ENCODE data around the gene ZFAND2A. TPM values are rescaled to one million over a fixed set of nuclear protein-coding genes. Genes with fewer than 3 reads are reported as not detected.
"Not testable (repeated sequence)": the region's sequence is repeated elsewhere in the genome, so short reads cannot be mapped to it uniquely, and the experiment has no call there.

The ZFAND2A gene
- total and polyA plus RNA-seq, 3 donors from 2014 or later, result 32.9 to 61.4 (median 37.8) TPM

DNA sequence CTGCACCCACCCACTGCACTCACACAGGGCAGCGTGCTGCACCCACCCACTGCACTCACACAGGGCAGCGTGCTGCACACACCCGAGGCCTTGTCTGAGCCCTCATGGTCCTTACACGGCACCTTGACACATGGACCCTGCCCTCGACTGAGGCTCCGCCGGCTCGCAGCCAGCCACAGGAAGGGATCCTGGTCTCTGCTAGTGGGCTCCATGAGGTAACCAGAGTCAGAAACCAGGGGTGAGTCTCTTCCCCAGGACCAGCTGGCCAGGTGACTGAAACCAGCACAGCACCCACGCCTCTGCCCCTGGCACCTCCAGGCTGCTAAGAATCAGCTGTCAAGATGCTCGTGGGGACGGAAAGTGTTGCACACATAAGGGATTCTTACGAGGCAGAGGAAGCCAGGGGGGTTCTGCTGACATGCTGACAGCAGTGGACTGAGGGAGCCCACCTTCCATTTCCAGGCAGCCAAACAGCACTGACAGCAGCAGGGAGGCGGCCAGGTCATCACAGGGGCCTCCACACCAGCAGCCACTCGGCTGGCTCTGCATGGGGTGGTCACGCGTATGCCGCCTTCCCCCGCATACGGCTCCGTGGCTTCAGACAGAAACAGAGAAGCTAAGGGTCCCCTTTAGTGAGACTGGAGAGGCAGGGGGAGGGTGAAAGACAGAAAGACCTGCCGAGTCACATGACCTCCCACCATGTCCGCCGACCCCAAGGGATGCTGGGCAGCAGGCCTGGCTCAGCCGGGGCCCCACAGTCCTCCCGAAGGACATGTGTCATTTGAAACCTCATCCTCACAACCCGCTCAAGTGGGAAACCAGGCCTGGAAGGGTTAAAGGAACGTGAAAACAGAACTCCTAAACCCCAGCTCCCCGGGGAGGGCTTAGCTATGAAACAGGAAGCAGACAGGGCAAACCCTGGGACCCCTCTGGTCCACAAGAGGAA, 37.8 kb downstream of the ZFAND2A start:
- Histone ChIP-seq H3K9me3 (no peaks in the 10 kb centered on the region), H3K36me3 (ENCODE audit: low read depth, missing control alignments) (no peaks in the 10 kb centered on the region), H3K27ac (no peak overlapping the region), H3K4me1 (peaks cover 17% of the 10 kb centered on the region), H3K4me3 (no peak overlapping the region), H3K27me3 (no peaks in the 10 kb centered on the region)
- 71 to 83% methylated on average over 14 to 28 of the region's 28 CpGs for WGBS, 2 donors
- DNase-seq, result no peak
- TF ChIP-seq POLR2A (IDR thresholded peaks at IDR 0.05), result no peak
- TF ChIP-seq, protein P1, sequence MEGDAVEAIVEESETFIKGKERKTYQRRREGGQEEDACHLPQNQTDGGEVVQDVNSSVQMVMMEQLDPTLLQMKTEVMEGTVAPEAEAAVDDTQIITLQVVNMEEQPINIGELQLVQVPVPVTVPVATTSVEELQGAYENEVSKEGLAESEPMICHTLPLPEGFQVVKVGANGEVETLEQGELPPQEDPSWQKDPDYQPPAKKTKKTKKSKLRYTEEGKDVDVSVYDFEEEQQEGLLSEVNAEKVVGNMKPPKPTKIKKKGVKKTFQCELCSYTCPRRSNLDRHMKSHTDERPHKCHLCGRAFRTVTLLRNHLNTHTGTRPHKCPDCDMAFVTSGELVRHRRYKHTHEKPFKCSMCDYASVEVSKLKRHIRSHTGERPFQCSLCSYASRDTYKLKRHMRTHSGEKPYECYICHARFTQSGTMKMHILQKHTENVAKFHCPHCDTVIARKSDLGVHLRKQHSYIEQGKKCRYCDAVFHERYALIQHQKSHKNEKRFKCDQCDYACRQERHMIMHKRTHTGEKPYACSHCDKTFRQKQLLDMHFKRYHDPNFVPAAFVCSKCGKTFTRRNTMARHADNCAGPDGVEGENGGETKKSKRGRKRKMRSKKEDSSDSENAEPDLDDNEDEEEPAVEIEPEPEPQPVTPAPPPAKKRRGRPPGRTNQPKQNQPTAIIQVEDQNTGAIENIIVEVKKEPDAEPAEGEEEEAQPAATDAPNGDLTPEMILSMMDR (IDR thresholded peaks at IDR 0.05), result no peak
- intact Hi-C loops (cut with DNase I; ENCODE audit: low total_unique reads), result no loop called here

DNA sequence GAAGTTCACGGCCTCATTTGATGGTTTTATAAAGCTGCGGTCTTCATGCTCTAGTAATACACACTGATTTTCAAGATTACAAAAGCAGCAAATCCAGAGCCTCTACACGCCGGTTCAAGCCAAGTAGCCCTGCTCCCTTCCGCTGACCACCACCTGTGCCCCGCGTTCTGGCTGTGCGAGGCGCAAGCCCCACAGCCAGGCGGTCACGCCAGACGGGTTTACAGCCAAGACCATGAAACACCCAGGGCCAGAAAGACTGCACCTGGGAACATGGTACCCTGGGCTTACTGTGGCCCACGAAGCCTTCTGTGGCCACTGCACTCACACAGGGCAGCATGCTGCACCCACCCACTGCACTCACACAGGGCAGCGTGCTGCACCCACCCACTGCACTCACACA, 38.5 kb downstream of the ZFAND2A start:
- TF ChIP-seq POLR2A (IDR thresholded peaks at IDR 0.05), result no peak
- no peaks in the 10 kb centered on the region for H3K27me3 ChIP-seq
- peaks cover 17% of the 10 kb centered on the region for H3K4me1 ChIP-seq
- no peak for DNase-seq
- intact Hi-C loops (cut with DNase I; ENCODE audit: low total_unique reads), result no loop called here
- H3K27ac ChIP-seq, result no peak overlapping the region
- H3K9me3 ChIP-seq, result no peaks in the 10 kb centered on the region
- H3K36me3 ChIP-seq (ENCODE audit: low read depth, missing control alignments), result no peaks in the 10 kb centered on the region
- whole genome bisulfite sequencing, 2 donors, result 90 to 94% methylated on average over 5 to 14 of the region's 14 CpGs
- no peak overlapping the region for H3K4me3 ChIP-seq

DNA sequence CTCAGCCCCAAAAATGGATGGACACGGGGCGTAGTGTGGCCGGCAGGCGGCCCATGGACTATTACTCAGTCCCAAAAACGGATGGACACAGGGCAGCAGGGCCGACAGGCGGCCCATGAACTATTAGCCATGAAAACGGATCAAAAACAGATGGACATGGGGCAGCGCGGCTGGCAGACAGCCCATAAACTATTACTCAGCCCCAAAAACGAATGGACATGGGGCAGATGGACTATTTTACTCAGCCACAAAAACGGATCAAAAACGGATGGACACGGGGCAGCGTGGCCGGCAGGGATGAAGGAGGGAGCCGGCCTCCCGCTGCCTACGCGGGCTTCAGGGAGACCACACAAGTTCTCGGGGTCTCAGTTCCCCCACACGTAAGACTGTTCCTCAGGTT, 39.2 kb downstream of the ZFAND2A start:
- no peaks in the 10 kb centered on the region for H3K36me3 ChIP-seq (ENCODE audit: low read depth, missing control alignments)
- no peak overlapping the region for H3K4me3 ChIP-seq
- no peaks in the 10 kb centered on the region for H3K9me3 ChIP-seq
- intact Hi-C loops (cut with DNase I; ENCODE audit: low total_unique reads), result no loop called here
- no peaks in the 10 kb centered on the region for H3K27me3 ChIP-seq
- 93 to 94% methylated on average over 22 of the region's 22 CpGs for WGBS, 2 donors
- TF ChIP-seq, protein P1 (IDR thresholded peaks at IDR 0.05), result no peak
- TF ChIP-seq POLR2A (IDR thresholded peaks at IDR 0.05), result no peak
- no peak overlapping the region for H3K27ac ChIP-seq
- peaks cover 17% of the 10 kb centered on the region for H3K4me1 ChIP-seq
- no peak for DNase-seq

DNA sequence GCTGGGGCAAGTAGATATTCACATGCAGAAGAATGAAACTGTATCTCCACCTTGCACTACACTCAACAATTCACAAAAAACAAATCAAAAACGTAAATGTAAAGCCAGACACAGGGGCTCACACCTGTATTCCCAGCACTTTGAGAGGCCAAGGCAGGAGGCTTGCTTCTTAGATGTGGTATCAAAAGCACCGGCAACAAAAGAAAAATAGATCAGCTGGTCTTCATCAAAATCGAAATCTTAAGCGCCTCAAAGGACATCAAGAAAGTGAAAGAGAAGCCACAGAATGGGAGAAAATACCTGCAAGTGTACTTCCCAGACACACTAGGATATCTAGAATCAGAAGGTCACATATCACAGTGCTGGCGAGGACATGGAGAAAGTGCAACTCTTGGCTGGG, 40.8 kb downstream of the ZFAND2A start:
- Histone ChIP-seq H3K27me3 (no peaks in the 10 kb centered on the region), H3K9me3 (no peaks in the 10 kb centered on the region), H3K27ac (no peak overlapping the region), H3K4me3 (no peak overlapping the region), H3K36me3 (ENCODE audit: low read depth, missing control alignments) (no peaks in the 10 kb centered on the region), H3K4me1 (peaks cover 9% of the 10 kb centered on the region)
- 88 to 94% methylated on average over 5 of the region's 5 CpGs for WGBS, 2 donors
- intact Hi-C loops (cut with DNase I; ENCODE audit: low total_unique reads), result no loop called here
- TF ChIP-seq, protein P1 (IDR thresholded peaks at IDR 0.05), result no peak
- TF ChIP-seq POLR2A (IDR thresholded peaks at IDR 0.05), result no peak
- no peak for DNase-seq

DNA sequence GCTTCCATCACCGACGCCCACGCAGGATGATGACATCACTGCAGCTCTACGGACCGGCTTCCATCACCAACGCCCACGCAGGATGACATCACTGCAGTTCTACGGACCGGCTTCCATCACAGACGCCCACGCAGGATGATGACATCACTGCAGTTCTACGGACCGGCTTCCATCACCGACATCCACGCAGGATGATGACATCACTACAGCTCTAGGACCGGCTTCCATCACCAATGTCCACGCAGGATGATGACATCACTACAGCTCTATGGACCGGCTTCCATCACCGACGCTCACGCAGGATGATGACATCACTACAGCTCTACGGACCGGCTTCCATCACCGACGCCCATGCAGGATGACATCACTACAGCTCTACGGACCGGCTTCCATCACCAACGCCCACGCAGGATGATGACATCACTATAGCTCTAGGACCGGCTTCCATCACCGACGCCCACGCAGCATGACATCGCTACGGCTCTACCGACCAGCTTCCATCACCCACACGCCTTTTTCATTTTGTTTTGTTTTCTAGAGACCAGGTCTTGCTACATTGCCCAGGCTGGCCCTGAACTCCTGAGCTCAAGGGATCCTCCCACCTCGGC, 42.6 kb downstream of the ZFAND2A start:
- Histone ChIP-seq H3K9me3 (no peaks in the 10 kb centered on the region), H3K27me3 (no peaks in the 10 kb centered on the region), H3K4me1 (no peaks in the 10 kb centered on the region), H3K27ac (no peak overlapping the region), H3K36me3 (ENCODE audit: low read depth, missing control alignments) (no peaks in the 10 kb centered on the region), H3K4me3 (no peak overlapping the region)
- TF ChIP-seq, protein P1 (IDR thresholded peaks at IDR 0.05), result no peak
- TF ChIP-seq POLR2A (IDR thresholded peaks at IDR 0.05), result no peak
- DNase-seq, result no peak
- 95 to 96% methylated on average over 38 of the region's 38 CpGs for WGBS, 2 donors
- intact Hi-C loops (cut with DNase I; ENCODE audit: low total_unique reads), result no loop called here

- H3K27me3 ChIP-seq; DNase-seq; H3K27ac ChIP-seq; H3K36me3 ChIP-seq (ENCODE audit: low read depth, missing control alignments); H3K4me1 ChIP-seq; H3K9me3 ChIP-seq; intact Hi-C loops (cut with DNase I; ENCODE audit: low total_unique reads); H3K4me3 ChIP-seq: not testable (repeated sequence)
- WGBS, 2 donors, result 93 to 94% methylated on average over 35 to 46 of the region's 49 CpGs
Measured at GRCh38 chr7:1116383-1117008, 43.5 kb downstream of the ZFAND2A start.

DNA sequence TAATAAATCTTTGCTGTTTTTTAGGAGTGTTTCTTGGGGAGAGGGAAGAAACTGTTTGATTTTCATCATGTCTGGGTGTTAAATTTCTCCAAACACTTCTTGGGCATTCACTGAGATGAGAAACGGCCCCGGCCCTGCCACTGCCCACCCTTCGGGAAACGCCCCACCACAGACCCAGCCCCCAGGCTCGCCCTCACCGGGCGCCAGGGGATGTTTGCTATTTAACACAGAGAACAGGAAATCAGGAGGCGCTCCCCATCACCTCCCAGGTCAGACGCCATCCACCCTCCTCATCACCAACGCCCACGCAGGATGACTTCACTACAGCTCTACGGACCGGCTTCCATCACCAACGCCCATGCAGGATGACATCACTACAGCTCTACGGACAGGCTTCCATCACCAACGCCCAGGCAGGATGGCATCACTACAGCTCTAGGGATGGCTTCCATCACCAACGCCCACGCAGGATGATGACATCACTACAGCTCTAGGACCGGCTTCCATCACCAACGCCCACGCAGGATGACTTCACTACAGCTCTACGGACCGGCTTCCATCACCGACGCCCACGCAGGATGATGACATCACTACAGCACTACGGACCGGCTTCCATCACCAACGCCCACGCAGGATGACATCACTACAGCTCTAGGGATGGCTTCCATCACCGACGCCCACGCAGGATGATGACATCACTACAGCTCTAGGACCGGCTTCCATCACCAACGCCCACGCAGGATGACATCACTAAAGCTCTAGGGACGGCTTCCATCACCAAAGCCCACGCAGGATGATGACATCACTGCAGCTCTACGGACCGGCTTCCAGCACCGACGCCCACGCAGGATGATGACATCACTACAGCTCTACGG, 44.6 kb downstream of the ZFAND2A start:
- H3K27ac ChIP-seq; H3K27me3 ChIP-seq; H3K4me3 ChIP-seq; H3K36me3 ChIP-seq (ENCODE audit: low read depth, missing control alignments); DNase-seq; intact Hi-C loops (cut with DNase I; ENCODE audit: low total_unique reads); H3K4me1 ChIP-seq; H3K9me3 ChIP-seq: not testable (repeated sequence)
- 93 to 94% methylated on average over 21 to 44 of the region's 44 CpGs for WGBS, 2 donors
